Measurements from ENCODE around the gene ITGA2. TPM values are rescaled to one million over a fixed set of nuclear protein-coding genes. Genes with fewer than 3 reads are reported as not detected.
"Not testable (repeated sequence)": the region's sequence is repeated elsewhere in the genome, so short reads cannot be mapped to it uniquely, and the experiment has no call there.

The ITGA2 gene
- total and polyA plus RNA-seq, 2 experiments from 2014 or later, result 10.4 to 21.5 TPM

DNA sequence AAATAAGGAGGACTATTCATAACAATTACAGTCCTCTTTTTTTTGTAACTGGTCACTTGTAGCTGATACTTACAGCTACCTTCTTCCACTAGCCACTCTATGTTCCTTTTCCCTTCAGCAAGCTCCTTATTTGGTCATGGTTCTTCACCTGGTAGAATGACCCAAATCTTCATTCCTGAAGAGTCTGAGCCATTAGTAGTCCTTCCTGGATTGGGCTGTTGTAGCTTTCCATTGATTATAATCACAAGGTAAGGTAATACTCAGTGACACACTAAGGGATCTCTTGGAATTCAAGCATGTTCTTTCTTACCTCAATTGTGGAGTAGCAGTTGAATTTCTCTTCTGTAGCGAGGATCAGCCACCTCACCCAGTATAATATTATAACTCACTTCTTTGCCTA lies 25.5 kb upstream of the ITGA2 start:
- Histone ChIP-seq H3K27me3 (replicated peaks; ENCODE audit: insufficient read depth) (no peaks in the 10 kb centered on the region), H2AFZ (no peak overlapping the region), H3F3A (ENCODE audit: insufficient read depth) (0 out of 2 replicates have a peak, but pooled peaks cover 4% of the 10 kb centered on the region), H3K27ac (no peak overlapping the region), H3K79me2 (ENCODE audit: insufficient read depth) (no peaks in the 10 kb centered on the region), H3K4me2 (ENCODE audit: unreplicated experiment) (no peak overlapping the region), H3K4me3 (no peak overlapping the region), H3K9ac (no peak overlapping the region), H3K36me3 (ENCODE audit: low read depth) (no peaks in the 10 kb centered on the region), H3K9me2 (ENCODE audit: insufficient read depth) (no peaks in the 10 kb centered on the region), H3K9me3 (ENCODE audit: low read depth) (no peaks in the 10 kb centered on the region), H4K20me1 (ENCODE audit: insufficient read depth) (no peaks in the 10 kb centered on the region), H3K4me1 (ENCODE audit: insufficient read depth) (no peaks in the 10 kb centered on the region)
- TF ChIP-seq EZH2 (IDR thresholded peaks at IDR 0.05; ENCODE audit: insufficient read depth, poor library complexity, severe bottlenecking) (no peak), EZH2phosphoT487 (IDR thresholded peaks at IDR 0.05; ENCODE audit: insufficient read depth, low read depth) (no peak)
- in situ Hi-C loops (cut with MboI), result no loop called here
- WGBS, 2 experiments (ENCODE audit: low coverage in 1 of 2, low lambda C conversion rate in 2 of 2, missing lambda C conversion rate in 2 of 2), result 48 to 57% methylated on average over 1 of the region's 1 CpG
- no peak for DNase-seq

- H3K27me3 ChIP-seq (replicated peaks; ENCODE audit: insufficient read depth), result no peaks in the 10 kb centered on the region
- no peak for TF ChIP-seq EZH2 (IDR thresholded peaks at IDR 0.05; ENCODE audit: insufficient read depth, poor library complexity, severe bottlenecking)
- no peak for TF ChIP-seq EZH2phosphoT487 (IDR thresholded peaks at IDR 0.05; ENCODE audit: insufficient read depth, low read depth)
- H3K4me2 ChIP-seq (ENCODE audit: unreplicated experiment), result no peak overlapping the region
- WGBS, 2 experiments (ENCODE audit: low coverage in 1 of 2, low lambda C conversion rate in 2 of 2, missing lambda C conversion rate in 2 of 2), result 96 to 100% methylated on average over 1 of the region's 1 CpG
- no peak overlapping the region for H3K27ac ChIP-seq
- no peaks in the 10 kb centered on the region for H3K4me1 ChIP-seq (ENCODE audit: insufficient read depth)
- no peak overlapping the region for H3K9ac ChIP-seq
- no peaks in the 10 kb centered on the region for H3F3A ChIP-seq (ENCODE audit: insufficient read depth)
- in situ Hi-C loops (cut with MboI), result no loop called here
- H3K36me3 ChIP-seq (ENCODE audit: low read depth), result no peaks in the 10 kb centered on the region
- peak; percentile 34 for DNase-seq
- no peaks in the 10 kb centered on the region for H3K9me3 ChIP-seq (ENCODE audit: low read depth)
- no peak overlapping the region for H3K4me3 ChIP-seq
- no peaks in the 10 kb centered on the region for H3K9me2 ChIP-seq (ENCODE audit: insufficient read depth)
- no peaks in the 10 kb centered on the region for H3K79me2 ChIP-seq (ENCODE audit: insufficient read depth)
- no peaks in the 10 kb centered on the region for H4K20me1 ChIP-seq (ENCODE audit: insufficient read depth)
- H2AFZ ChIP-seq, result no peak overlapping the region
These were observed 25.0 kb upstream of the ITGA2 start for GRCh38 chr5:52964138-52964537.

GRCh38 chr5:52976157-52976556 lies 13.0 kb upstream of the ITGA2 start:
- H3K4me1 ChIP-seq (ENCODE audit: insufficient read depth); H3K27me3 ChIP-seq (replicated peaks; ENCODE audit: insufficient read depth); H3K4me2 ChIP-seq (ENCODE audit: unreplicated experiment); in situ Hi-C loops (cut with MboI); H3K9ac ChIP-seq; H3K4me3 ChIP-seq; H4K20me1 ChIP-seq (ENCODE audit: insufficient read depth); H3K36me3 ChIP-seq (ENCODE audit: low read depth); H2AFZ ChIP-seq; H3K9me3 ChIP-seq (ENCODE audit: low read depth); H3K79me2 ChIP-seq (ENCODE audit: insufficient read depth); H3K27ac ChIP-seq; H3K9me2 ChIP-seq (ENCODE audit: insufficient read depth); H3F3A ChIP-seq (ENCODE audit: insufficient read depth); DNase-seq: not testable (repeated sequence)
- WGBS, 2 experiments (ENCODE audit: low coverage in 1 of 2, low lambda C conversion rate in 2 of 2, missing lambda C conversion rate in 2 of 2), result 72 to 76% methylated on average over 7 of the region's 7 CpGs

DNA sequence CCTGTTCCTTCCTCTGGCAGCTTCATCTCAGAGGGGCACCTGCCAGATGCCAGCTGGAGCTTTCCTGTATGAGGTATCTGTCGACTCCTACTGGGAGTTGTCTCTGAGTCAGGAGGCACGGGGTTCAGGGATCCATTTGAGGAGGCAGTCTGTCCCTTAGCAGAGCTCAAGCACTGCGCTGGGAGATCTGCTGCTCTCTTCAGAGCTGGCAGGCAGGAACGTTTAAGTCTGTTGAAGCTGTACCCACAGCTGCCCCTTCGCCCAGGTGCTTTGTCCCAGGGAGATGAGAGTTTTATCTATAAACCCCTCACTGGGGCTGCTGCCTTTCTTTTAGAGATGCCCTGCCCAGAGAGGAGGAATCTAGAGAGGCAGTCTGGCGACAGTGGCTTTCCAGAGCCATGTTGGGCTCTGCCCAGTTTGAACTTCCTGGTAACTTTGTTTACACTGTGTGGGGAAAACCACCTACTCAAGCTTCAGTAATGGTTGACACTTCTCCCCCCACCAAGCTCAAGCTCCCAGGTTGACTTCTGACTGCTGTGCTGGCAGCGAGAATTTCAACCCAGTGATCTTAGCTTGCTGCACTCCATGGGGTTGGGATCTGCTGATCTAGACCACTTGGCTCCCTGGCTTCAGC lies 11.8 kb upstream of the ITGA2 start:
- Histone ChIP-seq H3K4me1 (ENCODE audit: insufficient read depth) (no peaks in the 10 kb centered on the region), H3K27ac (no peak overlapping the region), H4K20me1 (ENCODE audit: insufficient read depth) (no peaks in the 10 kb centered on the region), H2AFZ (no peak overlapping the region), H3F3A (ENCODE audit: insufficient read depth) (no peaks in the 10 kb centered on the region), H3K4me3 (no peak overlapping the region), H3K36me3 (ENCODE audit: low read depth) (no peaks in the 10 kb centered on the region), H3K27me3 (replicated peaks; ENCODE audit: insufficient read depth) (no peaks in the 10 kb centered on the region), H3K9me2 (ENCODE audit: insufficient read depth) (no peaks in the 10 kb centered on the region), H3K9me3 (ENCODE audit: low read depth) (no peaks in the 10 kb centered on the region), H3K79me2 (ENCODE audit: insufficient read depth) (no peaks in the 10 kb centered on the region), H3K4me2 (ENCODE audit: unreplicated experiment) (no peak overlapping the region), H3K9ac (no peak overlapping the region)
- no peak for TF ChIP-seq EZH2phosphoT487 (IDR thresholded peaks at IDR 0.05; ENCODE audit: insufficient read depth, low read depth)
- TF ChIP-seq EZH2 (IDR thresholded peaks at IDR 0.05; ENCODE audit: insufficient read depth, poor library complexity, severe bottlenecking), result no peak
- 76 to 81% methylated on average over 6 to 7 of the region's 7 CpGs for WGBS, 2 experiments (ENCODE audit: low coverage in 1 of 2, low lambda C conversion rate in 2 of 2, missing lambda C conversion rate in 2 of 2)
- in situ Hi-C loops (cut with MboI), result no loop called here
- DNase-seq, result no peak

GRCh38 chr5:52981507-52981906 lies 7.6 kb upstream of the ITGA2 start:
- TF ChIP-seq EZH2 (IDR thresholded peaks at IDR 0.05; ENCODE audit: insufficient read depth, poor library complexity, severe bottlenecking), result no peak
- TF ChIP-seq EZH2phosphoT487 (IDR thresholded peaks at IDR 0.05; ENCODE audit: insufficient read depth, low read depth), result no peak
- Histone ChIP-seq H4K20me1 (ENCODE audit: insufficient read depth) (no peaks in the 10 kb centered on the region), H3K9me2 (ENCODE audit: insufficient read depth) (no peaks in the 10 kb centered on the region), H3K9ac (no peak overlapping the region), H3K4me3 (no peak overlapping the region), H3K4me2 (ENCODE audit: unreplicated experiment) (no peak overlapping the region), H3K27ac (no peak overlapping the region), H3K27me3 (replicated peaks; ENCODE audit: insufficient read depth) (no peaks in the 10 kb centered on the region), H3K79me2 (ENCODE audit: insufficient read depth) (no peaks in the 10 kb centered on the region), H3K36me3 (ENCODE audit: low read depth) (no peaks in the 10 kb centered on the region), H3F3A (ENCODE audit: insufficient read depth) (peaks cover 36% of the 10 kb centered on the region), H3K4me1 (ENCODE audit: insufficient read depth) (peaks cover 28% of the 10 kb centered on the region), H3K9me3 (ENCODE audit: low read depth) (no peaks in the 10 kb centered on the region), H2AFZ (no peak overlapping the region)
- DNase-seq, result no peak
- WGBS, 2 experiments (ENCODE audit: low coverage in 1 of 2, low lambda C conversion rate in 2 of 2, missing lambda C conversion rate in 2 of 2), result 50 to 55% methylated on average over 4 of the region's 4 CpGs
- in situ Hi-C loops (cut with MboI), result no loop called here

All from GM23248 (cell line).